GM23338 (cell line): ENCODE results near the gene HK2. TPM values are rescaled to one million over a fixed set of nuclear protein-coding genes. Genes with fewer than 3 reads are reported as not detected.

Experiments
- ATAC-seq: fragments of 200-7000 bp; cut with Tn5 transposase; 3 replicates; pipeline ENCODE4 v1.9.1; 2020
- DNase-seq: peaks from one replicate; pipeline ENCODE4 v3.0.0-alpha.2; 2015; ENCODE audit warnings: low spot score
- H2AFZ ChIP-seq: fragments of 200-600 bp; sonication (generic); 2 replicates; pipeline ENCODE4 v1.8.0; 2016; ENCODE audit warnings: antibody characterized with exemption, mild to moderate bottlenecking, moderate library complexity
- H3F3A ChIP-seq: fragments of 200-600 bp; sonication (generic); replicated peaks from 2 replicates; pipeline ENCODE4 v1.8.0; 2017; ENCODE audit warnings: antibody characterized with exemption, mixed run types, low read depth
- H3K27ac ChIP-seq: fragments of 200-600 bp; sonication (generic); 2 replicates; pipeline ENCODE4 v1.6.1; 2016; ENCODE audit warnings: low read depth
- H3K27me3 ChIP-seq: fragments of 200-600 bp; sonication (generic); 2 replicates; pipeline ENCODE4 v1.8.0; 2016; ENCODE audit warnings: mild to moderate bottlenecking, mixed run types, moderate library complexity; ENCODE audit not compliant: insufficient read depth
- H3K36me3 ChIP-seq: fragments of 200-600 bp; sonication (generic); 2 replicates; pipeline ENCODE4 v1.8.0; 2016; ENCODE audit warnings: mild to moderate bottlenecking; ENCODE audit not compliant: insufficient read depth
- H3K4me1 ChIP-seq: fragments of 200-600 bp; sonication (generic); 2 replicates; pipeline ENCODE4 v1.8.0; 2016; ENCODE audit warnings: mild to moderate bottlenecking, moderate library complexity; ENCODE audit not compliant: insufficient read depth
- H3K4me2 ChIP-seq: fragments of 200-600 bp; sonication (generic); 2 replicates; pipeline ENCODE4 v1.7.1; 2017; ENCODE audit warnings: mixed run types
- H3K4me3 ChIP-seq: fragments of 200-600 bp; sonication (generic); 2 replicates; pipeline ENCODE4 v1.6.1; 2016; ENCODE audit warnings: mixed run types
- H3K79me2 ChIP-seq: fragments of 200-600 bp; sonication (generic); replicated peaks from 2 replicates; pipeline ENCODE4 v1.8.0; 2017; ENCODE audit warnings: mild to moderate bottlenecking; ENCODE audit not compliant: insufficient read depth
- H3K9me2 ChIP-seq: fragments of 200-600 bp; sonication (generic); 2 replicates; pipeline ENCODE4 v1.8.0; 2017; ENCODE audit not compliant: insufficient read depth
- H4K20me1 ChIP-seq: fragments of 200-600 bp; sonication (generic); replicated peaks from 2 replicates; pipeline ENCODE4 v1.8.0; 2017; ENCODE audit warnings: mild to moderate bottlenecking; ENCODE audit not compliant: insufficient read depth
- H3K27ac Mint-ChIP-seq: 2 replicates; pipeline ENCODE4 v1.8.0; 2020; ENCODE audit warnings: inconsistent platforms, mild to moderate bottlenecking, moderate library complexity, mixed read lengths
- H3K27me3 Mint-ChIP-seq: 3 replicates; pipeline ENCODE4 v1.8.0; 2022; ENCODE audit warnings: low read depth, mild to moderate bottlenecking, moderate library complexity, mixed read lengths, inconsistent platforms; ENCODE audit not compliant: insufficient read depth, poor library complexity
- H3K36me3 Mint-ChIP-seq: 3 replicates; pipeline ENCODE4 v1.8.0; 2021; ENCODE audit warnings: low read depth, mild to moderate bottlenecking, inconsistent platforms, moderate library complexity, mixed read lengths
- H3K4me1 Mint-ChIP-seq: 3 replicates; pipeline ENCODE4 v1.8.0; 2020; ENCODE audit warnings: mild to moderate bottlenecking, inconsistent platforms, mixed read lengths
- H3K4me3 Mint-ChIP-seq: 3 replicates; pipeline ENCODE4 v1.8.0; 2021; ENCODE audit warnings: moderate library complexity, mild to moderate bottlenecking, inconsistent platforms, mixed read lengths
- H3K9me3 Mint-ChIP-seq: 3 replicates; pipeline ENCODE4 v1.8.0; 2020; ENCODE audit warnings: moderate library complexity, mild to moderate bottlenecking, inconsistent platforms, mixed read lengths
- CREB1 ChIP-seq: fragments of 250-450 bp; sonication (Bioruptor Pico); IDR thresholded peaks from 2 replicates; pipeline ENCODE4 v1.5.0; 2020; ENCODE audit warnings: low read depth, mild to moderate bottlenecking, moderate library complexity
- CTCF ChIP-seq, 2 experiments: fragments of 200-600 bp in 1 of 2; sonication (generic) in 1 of 2; conservative IDR thresholded peaks; 2 replicates each; pipeline versions ENCODE4 v1.5.1 to v1.6.1; 2016 to 2017; ENCODE audit warnings: antibody characterized with exemption in 2 of 2, low read depth in 2 of 2, mild to moderate bottlenecking in 2 of 2, moderate library complexity in 1 of 2
- EZH2 ChIP-seq: fragments of 200-600 bp; sonication (generic); IDR thresholded peaks from one replicate; pipeline ENCODE4 v1.8.0; 2017; ENCODE audit warnings: antibody characterized with exemption, mild to moderate bottlenecking, low read depth; ENCODE audit not compliant: unreplicated experiment
- JUNB ChIP-seq: IDR thresholded peaks from one replicate; pipeline ENCODE4 v1.6.1; 2016; ENCODE audit warnings: antibody characterized with exemption; ENCODE audit not compliant: unreplicated experiment
- POLR2AphosphoS5 ChIP-seq: IDR thresholded peaks from 2 replicates; pipeline ENCODE4 v1.6.1; 2016; ENCODE audit warnings: antibody characterized with exemption, low read depth
- STAT1 ChIP-seq: IDR thresholded peaks from one replicate; pipeline ENCODE4 v1.6.1; 2016; ENCODE audit warnings: antibody characterized with exemption; ENCODE audit not compliant: unreplicated experiment
- ZNF114 ChIP-seq: fragments of 250-450 bp; sonication (Bioruptor Pico); IDR thresholded peaks from 2 replicates; pipeline ENCODE4 v1.5.0; 2020; ENCODE audit warnings: mild to moderate bottlenecking, moderate library complexity
- ZNF331 ChIP-seq: fragments of 250-450 bp; sonication (Bioruptor Pico); IDR thresholded peaks from 2 replicates; pipeline ENCODE4 v1.5.0; 2020; ENCODE audit warnings: low read depth, mild to moderate bottlenecking, moderate library complexity
- ZNF462 ChIP-seq: fragments of 250-450 bp; sonication (Bioruptor Pico); IDR thresholded peaks from 2 replicates; pipeline ENCODE4 v1.5.0; 2020; ENCODE audit warnings: mild to moderate bottlenecking, moderate library complexity
- polyA plus RNA-seq: library from polyadenylated mRNA; unstranded; fragments of >200 nt; fragmentation: Nextera tagmentation; extraction: Ambion mirVana; gene quantifications from 2 replicates; pipeline ENCODE4 v1.2.1, GENCODE V29; 2016
- total RNA-seq: library from RNA; depleted of rRNA; stranded (reverse); fragments of >200 nt; shearing (Covaris generic); gene quantifications from 2 replicates; pipeline ENCODE4 v1.2.3, GENCODE V29; 2014
- TF ChIP-seq, protein P1 (sequence below): IDR thresholded peaks from one replicate; pipeline ENCODE4 v1.6.1; 2018; ENCODE audit warnings: antibody characterized with exemption; ENCODE audit not compliant: unreplicated experiment
- TF ChIP-seq, protein P2 (sequence below): IDR thresholded peaks from 2 replicates; pipeline ENCODE4 v1.6.1; 2016; ENCODE audit warnings: antibody characterized with exemption

Gene HK2
- total and polyA plus RNA-seq, 2 experiments from 2014 or later = 23.2 to 54.7 TPM

- TF ChIP-seq, protein P1, sequence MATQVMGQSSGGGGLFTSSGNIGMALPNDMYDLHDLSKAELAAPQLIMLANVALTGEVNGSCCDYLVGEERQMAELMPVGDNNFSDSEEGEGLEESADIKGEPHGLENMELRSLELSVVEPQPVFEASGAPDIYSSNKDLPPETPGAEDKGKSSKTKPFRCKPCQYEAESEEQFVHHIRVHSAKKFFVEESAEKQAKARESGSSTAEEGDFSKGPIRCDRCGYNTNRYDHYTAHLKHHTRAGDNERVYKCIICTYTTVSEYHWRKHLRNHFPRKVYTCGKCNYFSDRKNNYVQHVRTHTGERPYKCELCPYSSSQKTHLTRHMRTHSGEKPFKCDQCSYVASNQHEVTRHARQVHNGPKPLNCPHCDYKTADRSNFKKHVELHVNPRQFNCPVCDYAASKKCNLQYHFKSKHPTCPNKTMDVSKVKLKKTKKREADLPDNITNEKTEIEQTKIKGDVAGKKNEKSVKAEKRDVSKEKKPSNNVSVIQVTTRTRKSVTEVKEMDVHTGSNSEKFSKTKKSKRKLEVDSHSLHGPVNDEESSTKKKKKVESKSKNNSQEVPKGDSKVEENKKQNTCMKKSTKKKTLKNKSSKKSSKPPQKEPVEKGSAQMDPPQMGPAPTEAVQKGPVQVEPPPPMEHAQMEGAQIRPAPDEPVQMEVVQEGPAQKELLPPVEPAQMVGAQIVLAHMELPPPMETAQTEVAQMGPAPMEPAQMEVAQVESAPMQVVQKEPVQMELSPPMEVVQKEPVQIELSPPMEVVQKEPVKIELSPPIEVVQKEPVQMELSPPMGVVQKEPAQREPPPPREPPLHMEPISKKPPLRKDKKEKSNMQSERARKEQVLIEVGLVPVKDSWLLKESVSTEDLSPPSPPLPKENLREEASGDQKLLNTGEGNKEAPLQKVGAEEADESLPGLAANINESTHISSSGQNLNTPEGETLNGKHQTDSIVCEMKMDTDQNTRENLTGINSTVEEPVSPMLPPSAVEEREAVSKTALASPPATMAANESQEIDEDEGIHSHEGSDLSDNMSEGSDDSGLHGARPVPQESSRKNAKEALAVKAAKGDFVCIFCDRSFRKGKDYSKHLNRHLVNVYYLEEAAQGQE = no peak
- TF ChIP-seq ZNF114 (CRISPR knock-in tag) (no peak), ZNF331 (CRISPR knock-in tag) (no peak), CTCF (conservative IDR thresholded peaks at IDR 0.05; ENCODE audit: low read depth in 2 of 2) (no peak), CREB1 (CRISPR knock-in tag) (no peak), JUNB (no peak), EZH2 (no peak)
Observed at GRCh38 chr2:74880054-74880728, 46.3 kb downstream of the HK2 start (continued).

- no peaks in the 10 kb centered on the region for H3K9me2 ChIP-seq
- ATAC-seq (no peak), DNase-seq (no peak)
- Mint-ChIP-seq H3K9me3 (no peaks in the 10 kb centered on the region), H3K27me3 (peaks cover 4% of the 10 kb centered on the region), H3K4me3 (no peak overlapping the region), H3K27ac (no peak overlapping the region), H3K36me3 (peaks cover 96% of the 10 kb centered on the region), H3K4me1 (peaks cover under 1% of the 10 kb centered on the region; the same call in 2 of the 3 replicates)
- peaks cover 10% of the 10 kb centered on the region for H4K20me1 ChIP-seq
- H3K27ac ChIP-seq = no peak overlapping the region
- no peak overlapping the region for H2AFZ ChIP-seq
- H3K79me2 ChIP-seq = no peaks in the 10 kb centered on the region
- peaks cover 60% of the 10 kb centered on the region for H3K36me3 ChIP-seq
- H3K4me3 ChIP-seq = no peak overlapping the region
- no peaks in the 10 kb centered on the region for H3K4me1 ChIP-seq
- no peak overlapping the region for H3K4me2 ChIP-seq
- H3K27me3 ChIP-seq = no peaks in the 10 kb centered on the region
- no peaks in the 10 kb centered on the region for H3F3A ChIP-seq
- TF ChIP-seq POLR2AphosphoS5 (no peak), EZH2 (no peak), JUNB (no peak), ZNF462 (CRISPR knock-in tag) (no peak), STAT1 (no peak)
- TF ChIP-seq, protein P2, sequence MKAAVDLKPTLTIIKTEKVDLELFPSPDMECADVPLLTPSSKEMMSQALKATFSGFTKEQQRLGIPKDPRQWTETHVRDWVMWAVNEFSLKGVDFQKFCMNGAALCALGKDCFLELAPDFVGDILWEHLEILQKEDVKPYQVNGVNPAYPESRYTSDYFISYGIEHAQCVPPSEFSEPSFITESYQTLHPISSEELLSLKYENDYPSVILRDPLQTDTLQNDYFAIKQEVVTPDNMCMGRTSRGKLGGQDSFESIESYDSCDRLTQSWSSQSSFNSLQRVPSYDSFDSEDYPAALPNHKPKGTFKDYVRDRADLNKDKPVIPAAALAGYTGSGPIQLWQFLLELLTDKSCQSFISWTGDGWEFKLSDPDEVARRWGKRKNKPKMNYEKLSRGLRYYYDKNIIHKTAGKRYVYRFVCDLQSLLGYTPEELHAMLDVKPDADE = no peak
Observed at GRCh38 chr2:74881176-74881575, 47.2 kb downstream of the HK2 start.
